Measurements from ENCODE around the gene OR1I1.

The OR1I1 gene, protein sequence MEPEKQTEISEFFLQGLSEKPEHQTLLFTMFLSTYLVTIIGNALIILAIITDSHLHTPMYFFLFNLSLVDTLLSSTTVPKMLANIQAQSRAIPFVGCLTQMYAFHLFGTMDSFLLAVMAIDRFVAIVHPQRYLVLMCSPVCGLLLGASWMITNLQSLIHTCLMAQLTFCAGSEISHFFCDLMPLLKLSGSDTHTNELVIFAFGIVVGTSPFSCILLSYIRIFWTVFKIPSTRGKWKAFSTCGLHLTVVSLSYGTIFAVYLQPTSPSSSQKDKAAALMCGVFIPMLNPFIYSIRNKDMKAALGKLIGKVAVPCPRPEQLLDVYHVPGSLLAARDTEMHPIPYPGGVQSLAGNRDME

DNA sequence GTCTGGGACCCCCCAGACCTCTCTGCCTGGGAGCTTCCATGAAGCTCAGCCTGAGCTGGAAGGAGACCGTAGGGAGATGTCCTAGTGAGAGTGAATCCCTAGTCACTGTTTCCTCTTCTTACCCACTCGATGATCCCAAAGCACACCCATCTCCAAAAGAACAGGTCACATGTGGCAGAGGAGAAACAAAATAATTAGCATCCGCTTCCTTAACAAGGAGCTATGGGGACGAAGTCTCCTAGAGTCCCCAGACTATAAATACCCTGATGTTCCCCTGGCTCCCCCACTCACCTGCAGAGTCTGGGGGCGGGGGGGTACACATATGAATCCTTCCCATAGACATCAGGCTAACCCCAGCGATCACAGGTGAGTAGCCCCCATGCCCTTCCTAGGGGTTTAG lies at the start of gene OR1I1:
TSS of gene OR1I1 (plus strand) at position 301 of the 400 bp plus-strand sequence. CDS start 4,855 bp downstream, outside the sequence.
- TF ChIP-seq EGR1 (IDR thresholded peaks at IDR 0.05) (no peak), RAD21 (IDR thresholded peaks at IDR 0.05; ENCODE audit: low read depth) (no peak), CREB1 (IDR thresholded peaks at IDR 0.05; ENCODE audit: low read depth) (no peak), YY1 (IDR thresholded peaks at IDR 0.05; ENCODE audit: low read depth) (no peak), CEBPB (IDR thresholded peaks at IDR 0.05) (no peak), NFIC (IDR thresholded peaks at IDR 0.05) (no peak), TEAD4 (IDR thresholded peaks at IDR 0.05) (no peak), TCF12 (IDR thresholded peaks at IDR 0.05; ENCODE audit: low read depth) (no peak)
- TF ChIP-seq, protein P1, sequence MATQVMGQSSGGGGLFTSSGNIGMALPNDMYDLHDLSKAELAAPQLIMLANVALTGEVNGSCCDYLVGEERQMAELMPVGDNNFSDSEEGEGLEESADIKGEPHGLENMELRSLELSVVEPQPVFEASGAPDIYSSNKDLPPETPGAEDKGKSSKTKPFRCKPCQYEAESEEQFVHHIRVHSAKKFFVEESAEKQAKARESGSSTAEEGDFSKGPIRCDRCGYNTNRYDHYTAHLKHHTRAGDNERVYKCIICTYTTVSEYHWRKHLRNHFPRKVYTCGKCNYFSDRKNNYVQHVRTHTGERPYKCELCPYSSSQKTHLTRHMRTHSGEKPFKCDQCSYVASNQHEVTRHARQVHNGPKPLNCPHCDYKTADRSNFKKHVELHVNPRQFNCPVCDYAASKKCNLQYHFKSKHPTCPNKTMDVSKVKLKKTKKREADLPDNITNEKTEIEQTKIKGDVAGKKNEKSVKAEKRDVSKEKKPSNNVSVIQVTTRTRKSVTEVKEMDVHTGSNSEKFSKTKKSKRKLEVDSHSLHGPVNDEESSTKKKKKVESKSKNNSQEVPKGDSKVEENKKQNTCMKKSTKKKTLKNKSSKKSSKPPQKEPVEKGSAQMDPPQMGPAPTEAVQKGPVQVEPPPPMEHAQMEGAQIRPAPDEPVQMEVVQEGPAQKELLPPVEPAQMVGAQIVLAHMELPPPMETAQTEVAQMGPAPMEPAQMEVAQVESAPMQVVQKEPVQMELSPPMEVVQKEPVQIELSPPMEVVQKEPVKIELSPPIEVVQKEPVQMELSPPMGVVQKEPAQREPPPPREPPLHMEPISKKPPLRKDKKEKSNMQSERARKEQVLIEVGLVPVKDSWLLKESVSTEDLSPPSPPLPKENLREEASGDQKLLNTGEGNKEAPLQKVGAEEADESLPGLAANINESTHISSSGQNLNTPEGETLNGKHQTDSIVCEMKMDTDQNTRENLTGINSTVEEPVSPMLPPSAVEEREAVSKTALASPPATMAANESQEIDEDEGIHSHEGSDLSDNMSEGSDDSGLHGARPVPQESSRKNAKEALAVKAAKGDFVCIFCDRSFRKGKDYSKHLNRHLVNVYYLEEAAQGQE (IDR thresholded peaks at IDR 0.05; ENCODE audit: low read depth), result no peak
- TF ChIP-seq, protein P2, sequence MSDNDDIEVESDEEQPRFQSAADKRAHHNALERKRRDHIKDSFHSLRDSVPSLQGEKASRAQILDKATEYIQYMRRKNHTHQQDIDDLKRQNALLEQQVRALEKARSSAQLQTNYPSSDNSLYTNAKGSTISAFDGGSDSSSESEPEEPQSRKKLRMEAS (IDR thresholded peaks at IDR 0.05), result no peak
- TF ChIP-seq, protein P3, sequence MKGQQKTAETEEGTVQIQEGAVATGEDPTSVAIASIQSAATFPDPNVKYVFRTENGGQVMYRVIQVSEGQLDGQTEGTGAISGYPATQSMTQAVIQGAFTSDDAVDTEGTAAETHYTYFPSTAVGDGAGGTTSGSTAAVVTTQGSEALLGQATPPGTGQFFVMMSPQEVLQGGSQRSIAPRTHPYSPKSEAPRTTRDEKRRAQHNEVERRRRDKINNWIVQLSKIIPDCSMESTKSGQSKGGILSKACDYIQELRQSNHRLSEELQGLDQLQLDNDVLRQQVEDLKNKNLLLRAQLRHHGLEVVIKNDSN (IDR thresholded peaks at IDR 0.05), result no peak

DNA sequence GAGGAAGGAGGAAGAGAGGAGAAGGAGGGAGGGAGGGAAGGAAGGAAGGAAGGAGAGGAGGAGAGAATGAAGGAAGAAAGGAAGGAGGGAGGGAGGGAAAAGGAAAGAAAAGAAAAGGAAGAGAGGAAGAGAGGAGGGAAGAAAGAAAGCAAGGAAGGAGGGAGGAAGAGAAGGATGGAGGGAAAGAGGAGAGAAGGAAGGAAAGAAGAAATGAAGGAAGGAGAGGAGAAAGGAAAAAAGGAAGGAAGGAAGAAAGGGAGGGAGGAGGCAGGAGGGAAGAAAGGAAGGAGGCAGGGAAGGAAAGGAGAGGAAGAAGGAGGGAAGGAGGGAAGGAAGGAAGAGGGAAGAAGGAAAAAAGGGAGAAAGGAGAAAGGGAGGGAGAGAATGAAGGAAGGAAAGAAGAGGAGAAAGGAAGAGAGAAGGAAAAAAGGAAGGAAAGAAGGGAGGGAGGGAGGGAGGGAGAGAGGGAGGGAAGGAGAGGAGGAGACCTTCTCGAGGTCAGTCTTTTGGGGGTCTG lies 46.2 kb upstream of the OR1I1 start:
- no peak for TF ChIP-seq CREB1 (IDR thresholded peaks at IDR 0.05; ENCODE audit: low read depth)
- TF ChIP-seq CEBPB (IDR thresholded peaks at IDR 0.05), result no peak
- TF ChIP-seq TCF12 (IDR thresholded peaks at IDR 0.05; ENCODE audit: low read depth), result no peak

DNA sequence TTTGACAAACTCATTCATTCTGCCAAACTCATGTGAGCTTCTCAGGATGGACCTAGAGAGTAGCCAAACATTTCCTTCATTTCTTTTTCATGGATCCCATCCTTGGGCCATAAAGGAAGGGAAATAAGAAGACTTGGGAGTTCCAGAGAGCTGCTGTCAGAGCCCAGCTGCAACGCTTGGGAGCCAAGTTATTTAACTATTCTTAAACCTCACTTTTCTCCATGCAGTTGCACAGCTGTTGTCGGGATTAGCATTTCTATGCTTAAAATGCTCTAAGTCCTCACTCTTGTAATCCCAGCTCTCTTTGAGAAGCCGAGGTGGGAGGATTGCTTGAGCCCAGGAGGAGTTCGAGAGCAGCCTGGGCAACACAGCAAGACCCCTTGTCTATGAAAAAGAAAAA lies 44.4 kb upstream of the OR1I1 start:
- TF ChIP-seq YY1 (IDR thresholded peaks at IDR 0.05; ENCODE audit: low read depth), result no peak
- no peak for TF ChIP-seq TCF12 (IDR thresholded peaks at IDR 0.05; ENCODE audit: low read depth)
- TF ChIP-seq, protein P1 (IDR thresholded peaks at IDR 0.05; ENCODE audit: low read depth), result no peak
- TF ChIP-seq TAF1 (IDR thresholded peaks at IDR 0.05; ENCODE audit: low read depth), result no peak
- TF ChIP-seq, protein P2 (IDR thresholded peaks at IDR 0.05), result no peak
- TF ChIP-seq EGR1 (IDR thresholded peaks at IDR 0.05), result no peak
- TF ChIP-seq NFIC (IDR thresholded peaks at IDR 0.05), result no peak
- TF ChIP-seq FOXM1 (IDR thresholded peaks at IDR 0.05; ENCODE audit: borderline replicate concordance, low read depth), result no peak
- TF ChIP-seq CREB1 (IDR thresholded peaks at IDR 0.05; ENCODE audit: low read depth), result no peak
- TF ChIP-seq CEBPB (IDR thresholded peaks at IDR 0.05), result no peak
- no peak for TF ChIP-seq RAD21 (IDR thresholded peaks at IDR 0.05; ENCODE audit: low read depth)
- TF ChIP-seq ZBTB7A (IDR thresholded peaks at IDR 0.05; ENCODE audit: low read depth), result no peak
- no peak for TF ChIP-seq TEAD4 (IDR thresholded peaks at IDR 0.05)

DNA sequence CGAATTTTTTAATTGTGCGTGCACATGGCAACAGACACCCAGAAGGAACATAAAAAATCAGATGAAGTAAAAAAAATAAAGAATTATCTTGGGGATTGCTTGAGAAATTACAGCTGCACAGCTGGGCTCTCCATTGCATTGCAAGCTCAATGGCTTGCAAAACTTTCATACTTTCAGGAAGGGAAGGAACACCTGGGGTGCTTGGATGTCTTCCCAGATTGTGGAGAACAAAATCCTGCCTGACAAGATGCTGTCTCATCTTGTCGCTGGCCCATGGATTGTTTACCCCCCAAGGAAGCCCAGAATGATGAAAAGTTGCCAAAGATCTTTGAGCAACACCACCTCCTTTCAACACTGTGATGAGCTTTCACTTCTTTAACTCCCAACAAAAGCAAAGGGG lies 43.7 kb upstream of the OR1I1 start:
- TF ChIP-seq, protein P3 (IDR thresholded peaks at IDR 0.05), result no peak
- TF ChIP-seq ZBTB7A (IDR thresholded peaks at IDR 0.05; ENCODE audit: low read depth) (no peak), FOXM1 (IDR thresholded peaks at IDR 0.05; ENCODE audit: borderline replicate concordance, low read depth) (no peak), CEBPB (IDR thresholded peaks at IDR 0.05) (no peak), NFIC (IDR thresholded peaks at IDR 0.05) (no peak), TEAD4 (IDR thresholded peaks at IDR 0.05) (no peak), YY1 (IDR thresholded peaks at IDR 0.05; ENCODE audit: low read depth) (no peak), TCF12 (IDR thresholded peaks at IDR 0.05; ENCODE audit: low read depth) (no peak), TAF1 (IDR thresholded peaks at IDR 0.05; ENCODE audit: low read depth) (no peak), EP300 (IDR thresholded peaks at IDR 0.05; ENCODE audit: borderline replicate concordance) (no peak), RAD21 (IDR thresholded peaks at IDR 0.05; ENCODE audit: low read depth) (no peak), EGR1 (IDR thresholded peaks at IDR 0.05) (no peak), CREB1 (IDR thresholded peaks at IDR 0.05; ENCODE audit: low read depth) (no peak)
- TF ChIP-seq, protein P2 (IDR thresholded peaks at IDR 0.05), result no peak
- TF ChIP-seq, protein P1 (IDR thresholded peaks at IDR 0.05; ENCODE audit: low read depth), result no peak

Data from Ishikawa (cell line).